Endothelial cell of umbilical vein (primary cell): Measurements from ENCODE around the gene MBOAT1. TPM values are rescaled to one million over a fixed set of nuclear protein-coding genes. Genes with fewer than 3 reads are reported as not detected.

Experiments used
- BruUV-seq: library from RNA; stranded (reverse); fragments of 400-500 nt; replicated peaks from 2 replicates; lab custom pipeline; 2021; lab: Mats Ljungman, UMichigan
- CTCF ChIA-PET: fragments of 300-600, 350-600 bp; sonication (Branson Sonifier 250); formaldehyde crosslinking; loops from one replicate; lab custom pipeline; 2021; ENCODE audit warnings: antibody characterized with exemption, inconsistent platforms; lab: Charles Lee
- POLR2A ChIA-PET: fragments of 300-600, 350-600 bp; sonication (Branson Sonifier 250); formaldehyde crosslinking; loops from one replicate; lab custom pipeline; 2021; ENCODE audit warnings: antibody characterized with exemption, inconsistent platforms; lab: Charles Lee
- DNase-seq: peaks from one replicate; pipeline ENCODE4 v3.0.0-alpha.2; 2011; ENCODE audit warnings: low read depth, low spot score
- FAIRE-seq: peaks from 2 replicates; lab custom pipeline; 2011; peaks lifted over from hg19 to GRCh38; lab: Jason Lieb, UNC
- H2AFZ ChIP-seq: 2 replicates; pipeline ENCODE4 v1.6.0; 2012; ENCODE audit warnings: low read depth, low read length, control low read depth, inconsistent platforms
- H3K27ac ChIP-seq: 2 replicates; pipeline ENCODE4 v1.5.1; 2011; ENCODE audit warnings: low read depth, mild to moderate bottlenecking, control low read depth, low read length, moderate library complexity; ENCODE audit not compliant: insufficient read depth
- H3K27me3 ChIP-seq, 2 experiments: 2 replicates each; pipeline versions ENCODE4 v1.6.0 to v1.6.1; 2011; ENCODE audit warnings: low read length in 2 of 2, mixed read lengths in 1 of 2; ENCODE audit not compliant: control insufficient read depth in 2 of 2, insufficient read depth in 2 of 2
- H3K36me3 ChIP-seq, 2 experiments: 2 replicates in 1 of 2; 3 replicates in 1 of 2; pipeline ENCODE4 v1.5.1; 2011; ENCODE audit warnings: low read length in 2 of 2, mild to moderate bottlenecking in 1 of 2, moderate library complexity in 1 of 2; ENCODE audit not compliant: control insufficient read depth in 2 of 2, insufficient read depth in 2 of 2; ENCODE audit errors: extremely low read depth in 1 of 2
- H3K4me1 ChIP-seq: 3 replicates; pipeline ENCODE4 v1.5.1; 2011; ENCODE audit warnings: mild to moderate bottlenecking, low read length; ENCODE audit not compliant: control insufficient read depth, insufficient read depth; ENCODE audit errors: extremely low read depth
- H3K4me2 ChIP-seq: 2 replicates; pipeline ENCODE4 v1.6.1; 2011; ENCODE audit warnings: low read length, control low read depth, mixed read lengths; ENCODE audit not compliant: insufficient read depth
- H3K4me3 ChIP-seq, 3 experiments: fragments of 200-600 bp in 1 of 3; sonication (generic), shearing (Covaris generic) in 1 of 3; replicated peaks in 1 of 3; 2 replicates each; pipeline ENCODE4 v1.5.1; 2011 to 2016; ENCODE audit warnings: control low read depth in 3 of 3, low read length in 3 of 3, mild to moderate bottlenecking in 2 of 3, inconsistent platforms in 1 of 3, low read depth in 1 of 3, moderate library complexity in 1 of 3; ENCODE audit not compliant: insufficient read depth in 1 of 3
- H3K79me2 ChIP-seq: 2 replicates; pipeline ENCODE4 v1.6.0; 2012; ENCODE audit warnings: low read length, inconsistent platforms; ENCODE audit not compliant: control insufficient read depth, insufficient read depth
- H3K9ac ChIP-seq: replicated peaks from 2 replicates; pipeline ENCODE3; 2011; ENCODE audit warnings: low read length, control low read depth; ENCODE audit not compliant: insufficient read depth; ENCODE audit errors: extremely low read depth
- H3K9me1 ChIP-seq: replicated peaks from 3 replicates; pipeline ENCODE4 v1.6.0; 2011; ENCODE audit warnings: mild to moderate bottlenecking, low read length; ENCODE audit not compliant: control insufficient read depth, insufficient read depth; ENCODE audit errors: extremely low read depth
- H3K9me3 ChIP-seq: replicated peaks from 2 replicates; pipeline ENCODE4 v1.5.1; 2012; ENCODE audit warnings: low read length, inconsistent platforms; ENCODE audit not compliant: control insufficient read depth, insufficient read depth
- H4K20me1 ChIP-seq: replicated peaks from 2 replicates; pipeline ENCODE3; 2011; ENCODE audit warnings: mild to moderate bottlenecking, low read length; ENCODE audit not compliant: control insufficient read depth, insufficient read depth; ENCODE audit errors: extremely low read depth
- EZH2 ChIP-seq: IDR thresholded peaks from 2 replicates; pipeline ENCODE4 v1.6.1; 2012; ENCODE audit warnings: borderline replicate concordance, low read depth, mild to moderate bottlenecking, moderate library complexity, low read length, inconsistent platforms; ENCODE audit not compliant: severe bottlenecking
- FOS ChIP-seq: IDR thresholded peaks from 2 replicates; pipeline ENCODE4 v1.6.1; 2011; ENCODE audit warnings: mild to moderate bottlenecking, low read length, moderate library complexity, borderline replicate concordance; ENCODE audit not compliant: insufficient read depth
- GATA2 ChIP-seq: IDR thresholded peaks from 2 replicates; pipeline ENCODE4 v1.7.0; 2011; ENCODE audit warnings: low read depth, mild to moderate bottlenecking, moderate library complexity, mixed read lengths, low read length; ENCODE audit not compliant: insufficient read length, insufficient read depth
- JUN ChIP-seq: IDR thresholded peaks from 2 replicates; pipeline ENCODE4 v1.6.1; 2011; ENCODE audit warnings: borderline replicate concordance, low read depth; ENCODE audit not compliant: insufficient read length, insufficient read depth
- MYC ChIP-seq: IDR thresholded peaks from one replicate; pipeline ENCODE4 v1.6.1; 2011; ENCODE audit warnings: mild to moderate bottlenecking, low read depth, low read length
- POLR2A ChIP-seq: IDR thresholded peaks from 2 replicates; pipeline ENCODE4 v1.6.1; 2012; ENCODE audit warnings: low read depth, mild to moderate bottlenecking, control low read depth, low read length
- POLR2AphosphoS5 ChIP-seq: IDR thresholded peaks from 2 replicates; pipeline ENCODE4 v1.6.1; 2012; ENCODE audit warnings: low read depth, mild to moderate bottlenecking, control low read depth, low read length, moderate library complexity; ENCODE audit not compliant: insufficient read depth
- dilution Hi-C: fragments of 300-500 bp; cut with MboI; formaldehyde crosslinking; loops from one replicate; pipeline ENCODE4 v1.15.0; 2019; ENCODE audit warnings: low sequenced_read_pairs; ENCODE audit not compliant: extremely low pct_ligation_motif_present
- intact Hi-C: fragments of 100-400 bp; cut with micrococcal nuclease; formaldehyde crosslinking; loops from one replicate; pipeline ENCODE4 v1.10.0; 2022
- polyA plus RNA-seq, 4 experiments: library from polyadenylated mRNA; depleted of rRNA in 3 of 4; stranded (reverse) in 3 of 4; unstranded in 1 of 4; fragments of >200 nt; gene quantifications; 2 replicates each; pipeline versions ENCODE4 v1.2.1 to v1.2.3, GENCODE V29; 2011 to 2012; ENCODE audit warnings: missing spikeins in 1 of 4
- total RNA-seq: library from RNA; stranded (reverse); gene quantifications from 2 replicates; pipeline ENCODE4 v1.2.3, GENCODE V29; 2021
- TF ChIP-seq, protein P1 (sequence below), 2 donors: IDR thresholded peaks; 1 replicate in 1 of 2; 2 replicates in 1 of 2; pipeline ENCODE4 v1.5.1; 2011; ENCODE audit warnings: low read length in 2 of 2, mild to moderate bottlenecking in 2 of 2, moderate library complexity in 2 of 2, control low read depth in 1 of 2, inconsistent platforms in 1 of 2, low read depth in 1 of 2; ENCODE audit not compliant: insufficient read depth in 1 of 2; ENCODE audit errors: extremely low read depth in 1 of 2
- TF ChIP-seq, protein P2 (sequence below): IDR thresholded peaks from 2 replicates; pipeline ENCODE4 v1.6.1; 2011; ENCODE audit not compliant: insufficient read depth, insufficient read length

Gene MBOAT1
- total and polyA plus RNA-seq, 2 donors (not counting 3 experiments of a cell fraction or from before 2014, with no cell fraction given): 2.1 to 5.4 TPM

DNA sequence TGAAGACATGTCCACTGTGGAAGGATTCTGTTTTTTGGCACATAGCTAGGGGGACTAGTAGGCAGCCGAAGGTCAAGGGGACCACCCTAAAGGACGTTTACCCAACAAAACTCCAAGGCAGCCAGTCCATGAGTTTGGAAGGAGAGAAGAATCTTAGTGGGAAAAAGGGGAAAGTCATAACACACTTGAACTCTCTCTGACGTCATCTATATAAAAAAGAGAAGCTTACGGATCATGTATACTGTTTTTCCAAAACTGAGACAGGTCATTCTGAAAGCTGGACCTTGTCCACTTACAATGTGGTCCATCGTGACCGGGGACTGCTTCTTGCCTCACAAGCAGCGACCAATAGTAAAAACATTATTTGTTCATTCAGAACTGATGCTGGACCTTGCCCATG, 95.5 kb downstream of the MBOAT1 start:
- Histone ChIP-seq H3K36me3 (no peaks in the 10 kb centered on the region), H2AFZ (no peak overlapping the region), H3K4me2 (no peak overlapping the region), H3K4me1 (no peaks in the 10 kb centered on the region), H3K27ac (no peak overlapping the region), H3K9me3 (no peaks in the 10 kb centered on the region), H3K4me3 (no peak overlapping the region), H3K79me2 (no peaks in the 10 kb centered on the region), H3K27me3 (no peaks in the 10 kb centered on the region), H4K20me1 (no peaks in the 10 kb centered on the region), H3K9me1 (no peaks in the 10 kb centered on the region), H3K9ac (no peak overlapping the region)
- ChIA-PET CTCF (interaction anchor here (3.6 kb wide), 1 partner anchor 10 kb away, joined by 28 read pairs; no protein-coding TSS in a partner anchor), POLR2A (no interaction called here)
- FAIRE-seq: no peak
- DNase-seq: no peak
- TF ChIP-seq, protein P1, sequence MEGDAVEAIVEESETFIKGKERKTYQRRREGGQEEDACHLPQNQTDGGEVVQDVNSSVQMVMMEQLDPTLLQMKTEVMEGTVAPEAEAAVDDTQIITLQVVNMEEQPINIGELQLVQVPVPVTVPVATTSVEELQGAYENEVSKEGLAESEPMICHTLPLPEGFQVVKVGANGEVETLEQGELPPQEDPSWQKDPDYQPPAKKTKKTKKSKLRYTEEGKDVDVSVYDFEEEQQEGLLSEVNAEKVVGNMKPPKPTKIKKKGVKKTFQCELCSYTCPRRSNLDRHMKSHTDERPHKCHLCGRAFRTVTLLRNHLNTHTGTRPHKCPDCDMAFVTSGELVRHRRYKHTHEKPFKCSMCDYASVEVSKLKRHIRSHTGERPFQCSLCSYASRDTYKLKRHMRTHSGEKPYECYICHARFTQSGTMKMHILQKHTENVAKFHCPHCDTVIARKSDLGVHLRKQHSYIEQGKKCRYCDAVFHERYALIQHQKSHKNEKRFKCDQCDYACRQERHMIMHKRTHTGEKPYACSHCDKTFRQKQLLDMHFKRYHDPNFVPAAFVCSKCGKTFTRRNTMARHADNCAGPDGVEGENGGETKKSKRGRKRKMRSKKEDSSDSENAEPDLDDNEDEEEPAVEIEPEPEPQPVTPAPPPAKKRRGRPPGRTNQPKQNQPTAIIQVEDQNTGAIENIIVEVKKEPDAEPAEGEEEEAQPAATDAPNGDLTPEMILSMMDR (IDR thresholded peaks at IDR 0.05; ENCODE audit: extremely low read depth in 1 of 2, insufficient read depth in 1 of 2, low read depth in 1 of 2, low read length in 2 of 2): no peak
- dilution Hi-C loops: no loop called here
- BruUV-seq: no TSS peak
- intact Hi-C loops: no loop called here

DNA sequence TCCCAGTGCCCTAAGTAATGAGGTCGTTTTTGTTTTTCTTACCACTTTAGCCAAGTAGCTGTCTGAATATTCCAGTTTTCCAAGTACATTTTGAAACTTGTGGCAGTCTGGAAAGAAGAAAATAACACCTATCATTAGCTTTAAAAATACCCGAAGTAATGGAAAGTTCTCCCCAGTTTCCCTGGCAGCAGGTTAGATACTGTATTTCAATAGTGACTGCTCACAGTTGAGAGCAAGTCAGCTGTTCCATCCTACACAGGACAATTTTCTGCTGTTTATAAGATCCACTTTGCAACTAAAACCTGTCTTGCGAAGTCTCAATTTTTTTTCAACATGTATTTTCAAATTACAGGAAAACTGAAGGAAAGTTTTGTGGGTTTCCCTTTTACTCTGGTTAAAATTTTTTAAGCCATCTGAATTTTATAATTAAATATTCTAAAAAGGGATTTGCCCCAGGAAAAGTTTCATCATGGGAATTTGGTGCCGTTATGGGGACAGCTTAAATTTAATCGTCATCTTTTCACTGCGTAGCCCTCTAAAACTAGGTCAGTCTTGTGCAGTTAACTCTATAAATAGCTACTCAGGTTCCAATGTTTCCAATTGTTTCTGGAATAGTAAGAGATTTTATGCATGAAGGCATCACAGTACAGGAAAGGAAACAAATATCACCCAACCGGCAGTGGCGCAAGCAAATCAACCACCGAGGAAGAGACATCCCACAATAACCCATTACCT, 96.9 kb downstream of the MBOAT1 start:
- no peak overlapping the region for H3K9ac ChIP-seq
- CTCF ChIA-PET: interaction anchor here (2.1 kb wide), 1 partner anchor 12 kb away, joined by 6 read pairs; no protein-coding TSS in a partner anchor
- POLR2A ChIA-PET: interaction anchor here (0.7 kb wide), 1 partner anchor 25 kb away, joined by 3 read pairs; no protein-coding TSS in a partner anchor

More for the DNA sequence above, 96.9 kb downstream of the MBOAT1 start:
- intact Hi-C loops (no loop called here), dilution Hi-C loops (no loop called here)
- no peak for DNase-seq
- H3K4me2 ChIP-seq: no peak overlapping the region
- BruUV-seq: no TSS peak
- H3K9me1 ChIP-seq: no peaks in the 10 kb centered on the region
- H3K27ac ChIP-seq: no peak overlapping the region
- TF ChIP-seq FOS (no peak), POLR2A (no peak), MYC (no peak), POLR2AphosphoS5 (no peak), EZH2 (no peak), JUN (no peak), GATA2 (no peak)
- TF ChIP-seq, protein P2, sequence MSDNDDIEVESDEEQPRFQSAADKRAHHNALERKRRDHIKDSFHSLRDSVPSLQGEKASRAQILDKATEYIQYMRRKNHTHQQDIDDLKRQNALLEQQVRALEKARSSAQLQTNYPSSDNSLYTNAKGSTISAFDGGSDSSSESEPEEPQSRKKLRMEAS: no peak
- TF ChIP-seq, protein P1 (IDR thresholded peaks at IDR 0.05; ENCODE audit: extremely low read depth in 1 of 2, insufficient read depth in 1 of 2, low read depth in 1 of 2, low read length in 2 of 2): no peak
- no peak overlapping the region for H2AFZ ChIP-seq
- no peaks in the 10 kb centered on the region for H3K27me3 ChIP-seq
- H3K9me3 ChIP-seq: no peaks in the 10 kb centered on the region
- no peaks in the 10 kb centered on the region for H3K36me3 ChIP-seq
- no peaks in the 10 kb centered on the region for H3K4me1 ChIP-seq
- no peaks in the 10 kb centered on the region for H3K79me2 ChIP-seq
- no peak overlapping the region for H3K4me3 ChIP-seq
- FAIRE-seq: no peak
- H4K20me1 ChIP-seq: no peaks in the 10 kb centered on the region
